HG02610 (cell line): ENCODE data around the gene ITGAV.

Source experiments
- ATAC-seq: cut with Tn5 transposase; IDR thresholded peaks from one replicate; pipeline ENCODE4 v1.9.1; 2021; ENCODE audit warnings: mild to moderate bottlenecking, moderate library complexity; ENCODE audit not compliant: unreplicated experiment

Gene ITGAV

DNA sequence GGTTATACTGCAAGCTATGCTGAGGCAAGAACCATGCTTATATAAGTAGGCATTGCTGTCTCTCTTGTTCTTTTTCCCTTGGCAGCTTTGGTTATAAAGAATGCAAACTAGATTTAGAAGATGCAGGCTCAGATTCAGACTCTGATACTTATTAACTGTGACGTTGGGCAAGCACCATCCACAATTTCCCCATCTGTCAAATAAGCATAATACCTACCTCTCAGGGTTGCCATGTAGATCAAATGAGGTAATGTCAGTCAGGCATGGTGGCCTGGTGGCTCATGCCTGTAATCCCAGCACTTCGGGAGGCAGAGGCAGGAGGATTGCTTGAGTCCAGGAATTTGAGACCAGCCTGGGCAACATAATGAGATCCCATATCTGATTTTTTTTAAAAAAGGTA, 21.7 kb downstream of the ITGAV start:
- no peak for ATAC-seq

DNA sequence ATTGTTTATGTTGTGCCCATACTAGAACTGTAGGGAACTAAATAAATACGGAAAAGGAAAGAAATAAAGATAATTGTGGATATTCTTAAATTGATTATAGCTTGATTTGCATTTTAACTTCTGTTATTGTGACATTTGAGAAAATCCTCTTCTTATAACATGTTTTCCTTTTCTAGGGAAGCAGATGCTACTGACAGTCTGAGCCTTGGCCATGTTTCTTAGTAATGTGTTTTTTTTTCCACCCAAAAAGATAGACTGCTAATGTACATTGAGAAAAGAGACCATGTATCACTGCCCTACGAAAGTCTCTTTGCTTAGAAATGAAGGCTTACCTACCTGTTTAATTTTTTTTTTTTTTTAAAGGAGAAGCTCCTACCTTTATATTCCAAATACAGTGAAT, 22.2 kb downstream of the ITGAV start:
- no peak for ATAC-seq

DNA sequence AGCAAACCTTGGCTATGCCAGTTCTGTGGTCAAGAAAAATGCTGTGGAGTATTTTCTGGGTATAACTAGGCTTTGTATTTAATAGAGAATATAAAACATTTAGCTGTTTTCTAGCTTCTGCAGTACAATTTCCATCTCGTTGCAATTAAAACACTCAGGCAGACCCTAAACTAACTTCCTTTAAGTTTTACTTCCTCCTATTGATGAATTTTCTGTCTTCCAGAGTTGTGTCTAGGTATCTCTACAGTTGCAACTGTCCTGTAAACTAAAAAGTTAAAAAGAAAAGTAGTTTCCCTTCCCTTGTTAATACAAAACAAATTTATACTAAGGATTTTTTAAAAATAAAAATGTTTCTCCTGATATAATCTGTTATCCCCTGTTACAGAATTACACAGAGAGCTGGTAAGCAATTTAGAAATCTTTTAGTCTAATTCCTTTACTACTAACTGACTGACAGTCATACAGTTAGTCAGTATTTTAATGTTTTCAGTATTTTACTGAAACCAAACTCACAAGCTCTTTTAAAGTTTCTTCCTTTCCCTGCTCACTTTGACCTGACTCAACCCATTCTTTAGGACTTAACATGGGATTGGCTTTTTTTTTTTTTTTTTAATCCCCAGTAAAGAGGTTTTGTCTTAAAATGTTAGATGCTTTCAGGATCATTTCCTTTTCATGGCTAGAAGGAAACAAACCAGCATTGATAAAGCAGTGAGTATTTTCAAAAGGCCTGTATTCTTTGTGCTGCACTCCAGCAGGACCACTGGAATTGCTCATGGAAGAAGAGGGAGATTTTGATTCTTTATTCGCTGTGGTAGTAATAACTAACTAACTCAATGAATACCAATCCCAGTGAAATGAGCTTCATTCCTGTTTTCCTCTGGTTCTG, 22.9 kb downstream of the ITGAV start:
- no peak for ATAC-seq

DNA sequence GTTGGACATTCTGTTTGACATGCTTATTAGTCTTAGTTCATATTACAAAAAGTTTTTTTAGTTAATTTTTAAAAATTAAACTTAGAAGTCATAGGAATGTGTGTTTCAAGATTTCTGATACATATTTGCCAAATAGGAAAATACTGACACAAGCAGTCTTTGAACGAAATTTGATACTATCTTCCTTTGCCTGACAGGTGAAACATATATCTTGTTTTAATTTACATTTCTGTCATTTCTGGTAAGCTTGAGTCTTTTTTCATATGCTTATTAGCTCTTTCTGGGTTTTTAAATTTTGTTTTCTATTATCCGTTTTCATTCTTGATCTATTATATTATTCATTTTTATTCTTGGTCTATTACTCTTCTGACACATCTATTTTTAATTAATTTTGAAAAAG, 24.5 kb downstream of the ITGAV start:
- no peak for ATAC-seq

DNA sequence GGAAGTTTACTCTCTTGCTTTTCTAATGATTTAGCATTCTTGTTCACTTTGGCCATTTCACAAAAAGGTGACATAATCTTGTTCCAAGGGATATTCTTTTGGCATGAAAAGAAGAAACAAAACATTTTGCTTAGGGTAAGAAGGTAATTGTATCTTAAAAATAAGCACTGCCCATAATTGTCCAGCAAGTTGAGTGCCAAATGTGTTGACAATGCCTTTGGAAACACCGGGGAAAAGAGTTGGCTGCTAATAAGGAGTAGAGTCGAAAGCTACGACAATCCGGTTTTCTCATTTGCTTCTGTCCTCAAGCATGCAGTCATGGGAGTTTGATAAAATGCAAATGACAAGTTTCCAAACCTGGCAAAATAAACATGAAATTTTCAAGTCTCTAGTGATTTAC, 27.3 kb downstream of the ITGAV start:
- no peak for ATAC-seq

DNA sequence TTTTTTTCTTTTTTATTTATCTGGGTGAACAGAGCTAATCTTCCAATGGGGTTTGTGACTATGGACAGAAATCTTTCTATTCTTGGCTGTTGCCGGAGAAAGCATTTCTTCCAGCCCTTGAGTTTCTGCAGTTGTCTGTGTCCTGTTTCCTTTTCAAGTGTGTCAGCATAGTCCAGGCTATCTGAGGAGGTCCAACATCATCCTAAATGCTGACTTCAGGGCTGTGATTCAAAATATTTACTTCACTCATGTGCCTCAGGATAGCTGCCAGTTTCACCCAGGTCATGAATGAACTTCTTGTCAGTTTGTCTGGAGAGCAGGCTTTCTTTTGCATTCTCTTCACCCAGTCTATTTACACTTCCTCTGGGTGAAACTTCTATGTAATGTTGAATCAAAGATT, 27.9 kb downstream of the ITGAV start:
- no peak for ATAC-seq

DNA sequence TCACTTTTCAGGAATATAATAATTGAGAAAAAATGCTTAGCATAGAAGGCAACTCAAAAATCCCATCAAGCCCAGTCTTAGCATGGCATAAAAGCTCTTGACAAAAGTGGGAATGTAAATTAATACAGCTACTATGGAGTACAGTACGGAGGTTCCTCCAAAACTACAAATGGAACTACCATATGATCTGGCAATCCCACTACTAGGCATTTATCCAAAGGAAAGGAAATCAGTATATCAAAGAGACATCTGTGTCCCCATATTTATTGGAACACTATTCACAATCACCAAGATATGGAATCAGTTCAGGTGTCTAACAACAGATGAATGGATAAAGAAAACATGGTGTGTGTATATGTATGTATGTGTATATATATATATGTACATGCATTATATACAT, 28.8 kb downstream of the ITGAV start:
- ATAC-seq: no peak

DNA sequence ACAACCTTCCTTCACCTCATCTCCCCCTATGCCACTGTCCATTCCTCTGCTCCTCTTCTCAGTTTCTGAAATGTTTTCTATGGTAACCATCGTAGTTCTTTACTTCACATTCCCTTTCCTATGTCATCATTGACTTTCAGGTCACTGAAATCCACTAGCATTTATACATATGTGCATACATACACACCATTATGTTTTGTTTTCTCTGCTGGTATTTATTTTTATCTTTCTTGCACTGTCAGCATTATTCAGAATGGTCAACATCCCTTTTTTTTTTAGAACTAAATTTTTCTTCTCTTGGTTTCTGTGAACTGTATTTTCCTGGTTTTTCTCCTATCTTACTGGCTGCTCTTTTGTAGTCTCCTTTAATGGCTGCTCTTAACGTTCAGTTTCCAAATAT, 33.2 kb downstream of the ITGAV start:
- no peak for ATAC-seq

DNA sequence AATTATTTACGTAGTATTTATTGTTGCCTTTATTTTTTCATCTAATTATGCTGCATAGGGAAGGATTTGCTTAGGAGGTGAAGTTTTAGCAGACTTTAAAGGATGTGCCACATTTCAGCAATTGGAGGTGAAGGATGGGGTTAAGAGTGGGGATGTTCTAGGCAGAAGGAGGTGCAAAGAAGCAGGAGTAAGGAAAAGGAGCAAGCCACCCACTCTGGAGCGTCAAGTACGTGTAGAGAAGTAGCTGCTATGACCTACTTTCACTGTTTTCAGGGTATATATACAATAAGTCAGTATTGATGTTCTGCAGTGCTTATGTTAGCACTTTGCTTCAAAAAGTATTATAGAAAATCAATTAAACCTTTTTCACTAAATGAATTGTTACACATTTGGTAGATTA, 34.4 kb downstream of the ITGAV start:
- no peak for ATAC-seq

DNA sequence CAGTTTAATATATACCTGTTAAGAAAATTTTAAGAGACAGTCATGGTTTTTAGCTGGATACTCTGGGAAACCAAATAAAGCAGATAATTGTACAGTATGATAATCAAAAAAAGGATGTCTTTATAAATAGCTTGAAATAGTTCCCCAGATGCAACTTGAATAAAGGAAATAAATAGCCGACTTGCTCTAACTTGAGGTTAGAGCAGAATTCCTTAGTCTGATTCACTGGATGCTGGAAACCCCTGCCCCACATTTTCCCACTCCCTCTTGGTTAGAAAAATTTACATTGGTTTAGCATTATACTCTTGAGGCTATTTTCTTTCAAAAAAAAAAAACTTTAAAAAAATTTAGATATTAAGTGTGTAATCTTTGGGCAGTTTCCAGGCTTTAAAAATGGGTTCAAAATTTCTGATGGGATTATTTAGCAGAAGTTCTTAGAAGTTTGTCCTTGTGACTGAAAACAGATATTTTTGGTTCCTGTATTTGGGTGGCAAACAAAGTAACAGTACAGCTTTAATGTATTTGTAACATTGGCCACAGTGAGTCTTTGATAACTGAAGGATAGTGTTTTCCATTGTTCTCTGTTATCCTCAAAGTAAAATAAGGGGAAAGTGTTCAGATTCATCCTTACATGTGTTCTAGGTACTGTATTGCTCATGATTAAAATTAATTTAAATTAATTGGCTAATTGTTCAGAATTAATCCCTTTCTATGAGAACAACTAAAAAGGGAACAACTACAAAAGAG, 39.6 kb downstream of the ITGAV start:
- no peak for ATAC-seq

DNA sequence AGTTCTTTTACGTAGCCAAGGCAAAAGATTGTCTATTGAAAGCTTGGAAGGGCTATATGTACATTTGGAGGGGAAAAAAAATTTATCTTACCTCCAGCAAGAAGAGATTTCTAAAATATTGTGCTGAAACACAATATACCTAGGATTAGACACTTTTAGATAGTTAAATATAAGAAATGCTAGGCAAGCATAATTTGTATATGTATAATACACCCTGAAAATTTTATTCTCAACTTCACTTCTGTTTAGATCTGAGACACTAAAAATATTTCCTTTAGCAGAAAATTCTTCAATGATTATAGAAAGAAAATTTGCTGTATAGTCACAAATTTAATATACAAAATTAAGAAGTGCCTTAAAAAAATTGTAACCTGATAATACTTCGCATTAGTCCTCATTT, 42.6 kb downstream of the ITGAV start:
- ATAC-seq: no peak

DNA sequence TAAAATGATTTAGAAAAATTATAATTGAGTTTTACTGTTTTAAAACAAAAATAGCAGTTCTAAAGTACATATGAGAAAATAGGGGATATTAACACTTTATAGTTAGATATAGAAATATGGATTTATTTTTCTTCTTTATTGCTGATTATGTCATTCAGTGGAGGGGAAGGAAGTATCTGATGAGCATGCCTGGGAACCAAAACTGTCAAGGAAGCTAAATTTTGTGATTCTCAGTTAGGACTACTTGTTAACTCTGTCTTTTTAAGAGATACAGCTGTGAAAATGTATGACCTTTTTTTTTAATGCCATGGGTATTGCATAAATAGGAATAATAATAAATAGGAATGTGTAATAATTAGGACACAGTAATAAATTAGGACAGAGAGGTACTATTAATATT, 44.8 kb downstream of the ITGAV start:
- ATAC-seq: no peak

DNA sequence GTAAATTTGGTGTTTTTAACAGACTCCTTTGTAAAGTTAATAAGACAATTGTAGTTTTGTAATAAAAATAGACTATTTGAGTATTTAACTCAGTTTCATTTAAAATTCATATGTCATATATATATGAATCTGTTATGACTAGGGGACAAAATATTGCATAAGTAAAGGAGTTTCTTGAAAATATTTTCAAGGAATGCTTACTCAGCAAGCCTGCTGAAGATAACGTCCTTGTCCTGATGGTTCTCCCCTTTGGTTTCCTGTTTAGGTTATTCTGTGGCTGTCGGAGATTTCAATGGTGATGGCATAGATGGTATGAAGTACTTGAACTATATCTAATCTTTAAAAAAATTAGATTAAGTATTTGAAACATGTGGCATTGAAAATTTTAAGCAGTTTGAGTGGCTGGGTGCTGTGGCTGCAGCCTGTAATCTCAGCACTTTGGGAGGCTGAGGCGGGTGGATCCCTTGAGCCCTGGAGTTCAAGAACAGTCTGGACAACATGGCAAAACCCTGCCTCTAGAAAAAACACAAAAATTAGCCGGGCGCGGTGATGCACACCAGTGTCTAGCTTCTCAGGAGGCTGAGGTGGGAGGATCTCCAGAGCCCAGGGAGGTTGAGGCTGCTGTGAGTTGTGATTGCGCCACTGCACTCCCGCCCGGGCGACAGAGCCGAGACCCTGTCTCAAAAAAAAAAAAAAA, 47.1 kb downstream of the ITGAV start:
- no peak for ATAC-seq

DNA sequence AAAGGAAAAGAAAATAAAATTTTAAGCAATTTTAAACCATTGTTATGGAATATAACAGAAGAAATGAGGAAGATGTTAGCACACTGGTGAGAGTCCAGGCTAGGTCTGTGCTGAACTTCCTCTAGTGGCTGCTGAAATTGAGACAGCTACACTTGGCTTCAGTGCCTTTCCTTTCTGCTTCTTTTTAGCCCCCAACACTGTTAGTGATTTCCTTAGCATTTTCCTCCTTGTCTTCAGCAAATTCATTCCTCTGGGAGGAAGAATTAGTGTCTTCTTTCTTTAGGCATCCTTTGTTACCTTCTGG, 47.6 kb downstream of the ITGAV start:
- ATAC-seq: no peak

DNA sequence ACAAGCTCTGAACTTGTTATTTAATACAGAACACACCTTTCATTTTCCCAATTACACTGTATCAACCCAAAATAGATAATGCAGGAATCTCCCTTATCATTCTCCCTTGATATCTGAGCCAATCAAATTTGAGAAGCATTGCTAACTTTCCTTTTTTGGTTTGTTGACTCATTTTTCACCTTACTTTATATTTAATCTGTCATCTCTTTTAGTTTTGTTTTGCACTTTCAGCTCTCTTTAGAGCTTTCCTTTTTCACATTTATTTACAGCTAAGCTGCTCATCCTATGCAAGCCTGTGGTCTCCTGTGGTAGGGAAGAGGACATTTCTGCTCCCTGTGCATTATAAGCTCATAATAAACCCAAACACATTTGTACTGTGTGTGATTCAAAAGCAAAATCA, 50.1 kb downstream of the ITGAV start:
- peak; percentile 74 for ATAC-seq

DNA sequence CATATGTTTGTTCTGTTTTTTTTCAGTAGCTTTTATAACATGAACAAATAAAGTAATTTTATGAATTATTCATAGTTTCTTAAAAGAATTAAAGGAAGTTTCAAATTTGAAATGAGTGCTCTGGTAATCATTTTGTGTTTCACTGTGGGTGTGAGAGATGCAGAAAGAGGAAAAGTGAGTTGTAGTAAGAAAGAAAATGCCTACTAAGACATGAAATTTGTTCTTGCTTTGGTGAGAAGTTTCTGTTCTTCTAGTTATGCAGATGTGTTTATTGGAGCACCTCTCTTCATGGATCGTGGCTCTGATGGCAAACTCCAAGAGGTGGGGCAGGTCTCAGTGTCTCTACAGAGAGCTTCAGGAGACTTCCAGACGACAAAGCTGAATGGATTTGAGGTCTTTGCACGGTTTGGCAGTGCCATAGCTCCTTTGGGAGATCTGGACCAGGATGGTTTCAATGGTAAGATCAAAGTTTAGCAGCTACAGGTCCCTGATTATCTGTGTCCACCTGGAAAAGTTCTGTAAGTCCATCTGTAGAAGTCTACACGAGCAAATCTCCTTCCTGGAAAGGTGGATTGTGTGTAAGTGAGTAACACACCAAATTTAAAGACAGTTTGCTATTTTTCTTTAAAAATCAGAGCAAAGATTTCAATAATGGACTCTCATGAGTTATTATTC, 51.4 kb downstream of the ITGAV start:
- peak; percentile 26 for ATAC-seq

DNA sequence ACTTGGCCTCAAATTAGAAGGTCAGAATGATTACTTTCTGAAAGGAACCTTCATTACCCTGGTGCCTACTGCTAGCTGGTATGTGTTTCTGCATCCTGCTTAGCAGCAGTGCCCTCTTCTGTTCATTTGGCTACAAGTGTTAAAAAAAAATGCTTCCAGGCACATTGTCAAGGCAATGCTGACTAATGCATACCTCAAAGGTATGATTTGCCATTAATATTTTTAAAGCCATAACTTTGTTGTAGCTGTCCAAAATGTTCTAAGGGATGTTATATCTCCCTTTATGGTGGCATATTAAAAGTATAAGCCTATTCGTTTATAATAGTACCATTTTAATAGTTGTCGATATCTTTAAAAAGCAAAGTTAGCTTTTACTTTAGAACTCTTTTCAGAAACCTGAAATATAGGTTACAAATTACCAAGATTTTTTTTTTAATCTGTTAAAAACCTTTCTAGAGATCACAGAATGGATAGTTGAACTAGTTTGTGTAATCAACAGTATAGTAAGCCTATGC, 52.0 kb downstream of the ITGAV start:
- ATAC-seq: peak; percentile 71

DNA sequence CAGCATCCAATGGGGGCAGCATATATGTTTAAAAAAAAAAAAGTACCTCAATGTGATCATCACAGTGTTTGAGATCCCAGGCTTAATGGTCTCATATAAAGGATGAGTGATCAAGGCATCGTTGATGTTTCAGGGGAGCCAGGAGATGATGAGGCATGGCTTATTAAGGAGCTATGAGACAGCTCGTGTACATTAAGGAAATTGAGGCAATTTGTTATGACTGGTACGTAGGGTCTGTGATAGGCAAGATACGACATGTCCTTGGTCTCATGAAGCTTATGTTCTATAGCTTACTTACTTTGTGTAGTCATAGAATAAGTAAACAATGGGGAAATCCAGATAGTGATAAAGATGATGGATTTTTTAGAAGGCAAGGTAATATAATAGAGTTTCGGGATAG, 54.9 kb downstream of the ITGAV start:
- ATAC-seq: no peak

DNA sequence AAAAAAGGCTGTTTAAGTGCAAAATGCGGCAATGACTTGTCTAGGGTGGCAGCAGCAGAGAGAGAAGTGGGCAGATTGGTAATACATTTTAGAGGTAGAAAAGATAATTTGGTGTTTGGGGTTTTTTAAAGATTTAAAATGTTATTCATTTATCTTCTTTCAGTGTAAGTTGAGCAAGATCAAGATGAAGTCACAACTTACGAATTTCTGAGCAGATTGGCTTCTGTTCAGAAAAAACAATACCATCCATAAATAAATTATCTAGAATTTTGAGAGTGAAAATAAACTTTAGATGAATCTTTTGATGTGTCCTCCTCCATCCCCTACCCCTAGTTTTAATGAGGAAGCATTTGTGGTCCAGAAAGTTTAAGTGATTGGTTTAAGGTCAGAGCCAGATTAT, 56.1 kb downstream of the ITGAV start:
- ATAC-seq: no peak

DNA sequence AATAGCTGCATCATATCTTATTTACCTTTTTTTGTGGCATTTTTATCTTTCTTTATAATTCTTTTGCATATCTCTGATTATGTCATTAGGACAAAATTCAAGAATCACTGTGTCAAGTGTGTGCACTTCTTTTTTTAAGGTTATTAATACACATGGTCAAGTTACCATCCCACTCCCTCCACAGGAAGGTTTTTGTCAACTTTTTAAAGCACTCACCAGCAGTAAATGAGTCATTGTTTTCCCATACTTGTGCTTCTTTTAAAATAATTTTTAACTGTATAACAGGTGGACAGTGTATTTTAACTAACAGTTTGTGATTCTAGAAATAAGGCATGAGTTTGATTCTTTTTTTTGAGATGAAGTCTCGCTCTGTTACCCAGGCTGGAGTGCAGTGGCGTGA, 58.3 kb downstream of the ITGAV start:
- ATAC-seq: no peak

DNA sequence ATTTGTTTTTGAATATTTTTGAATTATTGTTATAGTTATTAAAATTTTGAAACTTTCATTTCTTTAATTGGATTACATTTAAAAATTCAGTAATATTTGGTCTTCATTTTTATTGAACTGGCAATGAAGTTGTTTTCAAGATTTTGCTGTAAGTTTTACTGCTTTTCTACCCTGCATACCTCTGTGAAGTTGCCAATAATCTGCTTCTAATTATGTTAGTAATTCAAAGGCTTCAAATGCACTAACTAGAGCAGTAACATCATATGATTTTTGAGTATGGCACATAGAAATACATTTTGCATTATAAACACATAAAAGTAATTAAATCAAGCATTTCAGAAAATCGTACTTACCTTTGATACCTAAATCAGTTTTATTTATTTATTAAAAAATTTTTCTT, 63.7 kb downstream of the ITGAV start:
- ATAC-seq: no peak
